Gastrocnemius medialis (tissue), 4 donors: ENCODE data around the gene MICALL2. TPM values are rescaled to one million over a fixed set of nuclear protein-coding genes. Genes with fewer than 3 reads are reported as not detected.

Experiments
- ATAC-seq, 2 donors: fragments of 150-250 bp; one replicate each; pipeline ENCODE4 v1.9.1; 2016
- DNase-seq, 2 donors: peaks; one replicate each; pipeline ENCODE4 v3.0.0-alpha.2; 2019
- H3K27ac ChIP-seq, 4 donors: fragments of 200-600 bp; sonication (generic); 1 replicate in 1 of 4; 2 replicates in 3 of 4; pipeline ENCODE4 v1.5.1; 2016 to 2018; ENCODE audit warnings: mild to moderate bottlenecking in 2 of 4, moderate library complexity in 1 of 4
- H3K27me3 ChIP-seq, 3 donors: fragments of 200-600 bp; sonication (generic) in 2 of 3; 1 replicate in 1 of 3; 2 replicates in 2 of 3; pipeline versions ENCODE4 v1.5.1 to v1.6.0; 2016 to 2019; ENCODE audit warnings: mild to moderate bottlenecking in 1 of 3, moderate library complexity in 1 of 3
- H3K36me3 ChIP-seq, 2 donors: fragments of 200-600 bp; sonication (generic) in 1 of 2; one replicate each; pipeline ENCODE4 v1.5.1; 2017 to 2018
- H3K4me1 ChIP-seq, 2 donors: fragments of 200-600 bp; sonication (generic) in 1 of 2; one replicate each; pipeline ENCODE4 v1.5.1; 2016 to 2017; ENCODE audit warnings: mild to moderate bottlenecking in 2 of 2
- H3K4me3 ChIP-seq, 4 donors: fragments of 200-600 bp; sonication (generic) in 3 of 4; 1 replicate in 1 of 4; 2 replicates in 3 of 4; pipeline ENCODE4 v1.5.1; 2016 to 2019; ENCODE audit warnings: mild to moderate bottlenecking in 2 of 4
- H3K9me3 ChIP-seq, 3 donors: fragments of 200-600 bp; sonication (generic) in 2 of 3; 1 replicate in 1 of 3; 2 replicates in 2 of 3; pipeline ENCODE4 v1.5.1; 2016 to 2019
- POLR2A ChIP-seq, 2 donors: fragments of 450-650 bp; IDR thresholded peaks; one replicate each; pipeline ENCODE4 v1.6.1; 2017; ENCODE audit warnings: antibody characterized with exemption in 2 of 2, mild to moderate bottlenecking in 2 of 2, moderate library complexity in 2 of 2
- in situ Hi-C, 4 donors: fragments of 200-750 bp; cut with MboI; loops; one replicate each; pipeline versions ENCODE4 v1.15.0 to v1.8.0; 2017; ENCODE audit warnings: low sequenced_read_pairs in 4 of 4
- intact Hi-C: fragments of 100-400 bp; cut with DNase I; formaldehyde crosslinking; loops from one replicate; pipeline ENCODE4 v1.15.1; 2023; ENCODE audit warnings: low total_unique reads
- total RNA-seq, 4 donors: library from RNA; depleted of rRNA; stranded (reverse); fragments of >200 nt; gene quantifications; one replicate each; pipeline versions ENCODE4 v1.1.0 to v1.2.3, GENCODE V29; 2016
- TF ChIP-seq, protein P1 (sequence below), 5 experiments: fragments of 450-650 bp in 3 of 5; fragments of 200-600 bp in 2 of 5; sonication (generic) in 2 of 5; IDR thresholded peaks in 4 of 5; conservative IDR thresholded peaks in 1 of 5; 1 replicate in 4 of 5; 2 replicates in 1 of 5; pipeline ENCODE4 v1.5.1; 2016 to 2019; ENCODE audit warnings: antibody characterized with exemption in 5 of 5, mild to moderate bottlenecking in 3 of 5, moderate library complexity in 3 of 5

The MICALL2 gene
- total RNA-seq, 4 donors from 2014 or later = 1.6 to 4.8 (median 2.4) TPM

DNA sequence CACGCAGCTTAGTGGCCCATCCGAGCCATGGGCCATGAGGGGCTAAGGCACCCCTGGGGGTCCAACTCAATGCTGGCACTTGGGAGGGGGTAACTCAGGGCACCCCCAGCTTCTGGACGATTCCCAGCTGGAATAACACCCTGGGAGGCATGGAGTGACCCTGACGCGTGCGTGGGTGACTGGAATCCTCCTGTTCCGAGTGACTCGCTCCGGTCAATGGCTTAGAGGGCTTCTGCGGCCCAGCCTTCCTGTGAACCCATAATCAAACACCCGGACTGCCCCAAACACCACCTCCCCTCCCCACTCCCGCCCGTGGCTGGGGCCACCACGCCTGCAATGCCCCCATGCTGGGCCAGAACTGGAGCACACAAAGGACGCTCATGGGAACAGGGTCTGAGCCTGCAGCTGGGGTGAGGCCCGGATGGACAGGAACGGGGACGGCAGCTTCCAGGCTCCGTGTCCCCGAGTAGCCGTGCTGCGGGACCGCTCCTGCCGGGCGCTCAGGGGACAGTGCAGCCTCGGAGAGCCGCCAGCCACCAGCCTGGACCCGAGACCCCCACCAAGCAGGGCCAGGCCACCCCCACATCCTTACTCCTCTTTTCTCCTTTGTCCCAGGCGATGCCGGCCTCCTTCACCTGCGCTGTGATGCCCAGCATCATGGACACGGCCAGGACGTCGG is 36.4 kb upstream of the MICALL2 start:
- H3K4me3 ChIP-seq = no peak overlapping the region
- TF ChIP-seq, protein P1, sequence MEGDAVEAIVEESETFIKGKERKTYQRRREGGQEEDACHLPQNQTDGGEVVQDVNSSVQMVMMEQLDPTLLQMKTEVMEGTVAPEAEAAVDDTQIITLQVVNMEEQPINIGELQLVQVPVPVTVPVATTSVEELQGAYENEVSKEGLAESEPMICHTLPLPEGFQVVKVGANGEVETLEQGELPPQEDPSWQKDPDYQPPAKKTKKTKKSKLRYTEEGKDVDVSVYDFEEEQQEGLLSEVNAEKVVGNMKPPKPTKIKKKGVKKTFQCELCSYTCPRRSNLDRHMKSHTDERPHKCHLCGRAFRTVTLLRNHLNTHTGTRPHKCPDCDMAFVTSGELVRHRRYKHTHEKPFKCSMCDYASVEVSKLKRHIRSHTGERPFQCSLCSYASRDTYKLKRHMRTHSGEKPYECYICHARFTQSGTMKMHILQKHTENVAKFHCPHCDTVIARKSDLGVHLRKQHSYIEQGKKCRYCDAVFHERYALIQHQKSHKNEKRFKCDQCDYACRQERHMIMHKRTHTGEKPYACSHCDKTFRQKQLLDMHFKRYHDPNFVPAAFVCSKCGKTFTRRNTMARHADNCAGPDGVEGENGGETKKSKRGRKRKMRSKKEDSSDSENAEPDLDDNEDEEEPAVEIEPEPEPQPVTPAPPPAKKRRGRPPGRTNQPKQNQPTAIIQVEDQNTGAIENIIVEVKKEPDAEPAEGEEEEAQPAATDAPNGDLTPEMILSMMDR (IDR thresholded peaks at IDR 0.05 in 4 of 5, conservative IDR thresholded peaks at IDR 0.05 in 1 of 5) = no peak
- intact Hi-C loops (no loop called here), in situ Hi-C loops (no loop called here)
- no peak for DNase-seq
- no peak for ATAC-seq
- H3K9me3 ChIP-seq = no peaks in the 10 kb centered on the region
- peaks cover 0 to 85% of the 10 kb centered on the region in 2 donors for H3K36me3 ChIP-seq
- no peaks in the 10 kb centered on the region for H3K27me3 ChIP-seq
- H3K27ac ChIP-seq = no peak overlapping the region
- H3K4me1 ChIP-seq = no peaks in the 10 kb centered on the region

DNA sequence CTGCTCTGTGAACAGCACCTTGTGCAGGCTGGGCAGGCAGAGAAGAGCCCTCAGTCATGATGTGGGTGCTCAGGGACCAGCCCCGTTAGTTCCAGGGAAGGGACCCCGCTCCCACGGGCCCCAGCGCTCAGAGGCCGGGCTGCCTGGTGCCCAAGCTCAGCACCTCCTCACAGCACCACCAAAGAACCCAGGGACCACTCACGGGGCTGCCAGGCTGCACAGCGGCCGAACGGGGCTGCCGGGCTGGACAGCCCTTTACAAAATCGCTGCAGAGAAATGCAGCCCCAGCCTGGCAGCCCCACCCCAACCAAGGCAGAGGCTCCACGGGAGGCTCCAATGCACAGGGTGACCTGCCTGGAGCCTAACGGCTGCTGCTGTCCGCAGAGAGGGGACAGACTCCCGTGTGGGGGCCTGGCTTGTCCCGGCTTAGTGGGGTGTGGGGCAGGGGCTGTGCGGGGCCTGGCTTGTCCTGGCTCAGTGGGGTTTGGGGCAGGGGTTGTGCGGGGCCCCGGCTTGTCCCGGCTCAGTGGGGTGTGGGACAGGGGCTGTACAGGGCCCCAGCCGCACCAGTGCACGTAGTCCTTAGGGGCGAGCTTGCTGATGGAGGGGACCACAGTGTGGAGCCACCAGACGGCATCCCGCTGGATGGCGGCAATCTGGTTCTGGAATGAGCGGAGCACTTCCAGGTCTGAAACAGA is 35.7 kb upstream of the MICALL2 start:
- Histone ChIP-seq H3K4me1 (no peaks in the 10 kb centered on the region), H3K27ac (no peak overlapping the region), H3K36me3 (peaks cover 0 to 86% of the 10 kb centered on the region in 2 donors), H3K4me3 (no peak overlapping the region), H3K27me3 (no peaks in the 10 kb centered on the region), H3K9me3 (no peaks in the 10 kb centered on the region)
- in situ Hi-C loops (no loop called here), intact Hi-C loops (no loop called here)
- TF ChIP-seq, protein P1 (IDR thresholded peaks at IDR 0.05 in 4 of 5, conservative IDR thresholded peaks at IDR 0.05 in 1 of 5) = no peak
- no peak for TF ChIP-seq POLR2A (IDR thresholded peaks at IDR 0.05)
- ATAC-seq (no peak), DNase-seq (no peak)

DNA sequence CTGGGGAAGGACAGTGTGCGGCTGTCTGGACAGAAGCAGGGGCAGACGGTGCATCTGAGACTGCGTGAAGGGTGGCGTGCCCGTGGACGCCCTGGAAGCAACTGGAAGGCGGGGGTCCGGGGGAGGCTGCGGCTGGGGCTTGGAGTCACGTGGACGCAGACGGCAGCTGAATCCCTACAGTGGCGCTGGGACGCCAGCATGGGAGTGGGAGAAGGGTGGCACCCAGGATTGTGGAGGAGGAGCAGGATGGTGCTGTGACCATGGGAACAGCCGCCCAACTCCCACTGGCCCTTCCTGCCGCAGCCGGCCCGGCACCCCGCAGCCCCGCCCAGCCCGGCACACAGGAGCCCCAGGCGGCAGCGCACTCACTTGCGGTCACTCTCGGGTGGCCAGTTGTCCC is 35.2 kb upstream of the MICALL2 start:
- DNase-seq (no peak), ATAC-seq (no peak)

DNA sequence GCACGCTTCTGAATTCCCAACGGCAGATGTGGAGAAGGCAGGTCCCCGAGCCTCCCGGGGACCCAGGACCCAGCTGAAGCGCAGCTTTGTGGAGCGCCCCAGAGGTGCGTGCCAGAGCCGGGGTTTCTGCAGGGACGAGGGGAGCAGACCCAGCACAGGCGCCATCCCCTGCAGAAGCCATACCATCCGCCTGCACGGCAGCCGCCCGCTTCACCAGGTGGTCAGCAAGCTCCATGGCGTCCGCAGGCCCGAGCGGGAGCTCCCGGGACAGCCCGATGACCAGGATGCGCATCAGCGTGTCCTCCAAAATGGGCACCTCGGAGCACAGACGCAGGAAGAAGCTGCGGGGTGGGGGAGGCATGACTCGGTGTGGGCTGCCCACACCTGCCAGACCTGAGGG is 34.3 kb upstream of the MICALL2 start:
- no peak for TF ChIP-seq POLR2A (IDR thresholded peaks at IDR 0.05)
- TF ChIP-seq, protein P1 (IDR thresholded peaks at IDR 0.05 in 4 of 5, conservative IDR thresholded peaks at IDR 0.05 in 1 of 5) = no peak
- no peak for ATAC-seq
- Histone ChIP-seq H3K4me3 (no peak overlapping the region), H3K9me3 (no peaks in the 10 kb centered on the region), H3K27ac (no peak overlapping the region), H3K27me3 (no peaks in the 10 kb centered on the region), H3K36me3 (peaks cover 0 to 86% of the 10 kb centered on the region in 2 donors), H3K4me1 (no peaks in the 10 kb centered on the region)
- no peak for DNase-seq
- in situ Hi-C loops (no loop called here), intact Hi-C loops (no loop called here)

More for the DNA sequence above, 35.2 kb upstream of the MICALL2 start:
- H3K27me3 ChIP-seq = no peaks in the 10 kb centered on the region
- intact Hi-C loops (no loop called here), in situ Hi-C loops (no loop called here)
- peaks cover 0 to 86% of the 10 kb centered on the region in 2 donors for H3K36me3 ChIP-seq
- H3K9me3 ChIP-seq = no peaks in the 10 kb centered on the region
- no peaks in the 10 kb centered on the region for H3K4me1 ChIP-seq
- TF ChIP-seq, protein P1 (IDR thresholded peaks at IDR 0.05 in 4 of 5, conservative IDR thresholded peaks at IDR 0.05 in 1 of 5) = no peak
- TF ChIP-seq POLR2A (IDR thresholded peaks at IDR 0.05) = no peak
- H3K27ac ChIP-seq = no peak overlapping the region
- no peak overlapping the region for H3K4me3 ChIP-seq
